GM23248 (cell line): ENCODE data around the gene CNTN4. TPM values are rescaled to one million over a fixed set of nuclear protein-coding genes. Genes with fewer than 3 reads are reported as not detected.

Experiments used
- DNase-seq: peaks from one replicate; pipeline ENCODE4 v3.0.0-alpha.2; 2015
- H2AFZ ChIP-seq: fragments of 200-600 bp; sonication (generic); 2 replicates; pipeline ENCODE4 v1.6.1; 2016; ENCODE audit warnings: antibody characterized with exemption
- H3F3A ChIP-seq: fragments of 200-600 bp; sonication (generic); 2 replicates; pipeline ENCODE4 v1.6.1; 2016; ENCODE audit warnings: mild to moderate bottlenecking, antibody characterized with exemption, mixed run types; ENCODE audit not compliant: insufficient read depth
- H3K27ac ChIP-seq: fragments of 200-600 bp; sonication (generic); 2 replicates; pipeline ENCODE4 v1.5.1; 2016; ENCODE audit warnings: mild to moderate bottlenecking
- H3K27me3 ChIP-seq: fragments of 200-600 bp; sonication (generic); replicated peaks from 2 replicates; pipeline ENCODE4 v1.6.1; 2016; ENCODE audit warnings: mild to moderate bottlenecking; ENCODE audit not compliant: insufficient read depth
- H3K36me3 ChIP-seq: fragments of 200-600 bp; sonication (generic); 2 replicates; pipeline ENCODE4 v1.6.1; 2016; ENCODE audit warnings: low read depth, mild to moderate bottlenecking
- H3K4me1 ChIP-seq: fragments of 200-600 bp; sonication (generic); 2 replicates; pipeline ENCODE4 v1.6.1; 2016; ENCODE audit warnings: mild to moderate bottlenecking; ENCODE audit not compliant: insufficient read depth
- H3K4me2 ChIP-seq: fragments of 200-600 bp; sonication (generic); one replicate; pipeline ENCODE4 v1.6.1; 2016; ENCODE audit warnings: mild to moderate bottlenecking; ENCODE audit not compliant: unreplicated experiment
- H3K4me3 ChIP-seq: fragments of 200-600 bp; sonication (generic); 2 replicates; pipeline ENCODE4 v1.5.1; 2016; ENCODE audit warnings: mild to moderate bottlenecking
- H3K79me2 ChIP-seq: fragments of 200-600 bp; sonication (generic); 2 replicates; pipeline ENCODE4 v1.6.1; 2016; ENCODE audit warnings: mild to moderate bottlenecking; ENCODE audit not compliant: insufficient read depth
- H3K9ac ChIP-seq: fragments of 200-600 bp; sonication (generic); 2 replicates; pipeline ENCODE4 v1.6.1; 2016; ENCODE audit warnings: mild to moderate bottlenecking
- H3K9me2 ChIP-seq: fragments of 200-600 bp; sonication (generic); 2 replicates; pipeline ENCODE4 v1.6.1; 2016; ENCODE audit warnings: mixed run types, mild to moderate bottlenecking, moderate library complexity; ENCODE audit not compliant: insufficient read depth
- H3K9me3 ChIP-seq: fragments of 200-600 bp; sonication (generic); one replicate; pipeline ENCODE4 v1.6.1; 2017; ENCODE audit warnings: low read depth
- H4K20me1 ChIP-seq: fragments of 200-600 bp; sonication (generic); 2 replicates; pipeline ENCODE4 v1.6.0; 2016; ENCODE audit not compliant: insufficient read depth
- EZH2 ChIP-seq: fragments of 200-600 bp; sonication (generic); IDR thresholded peaks from 2 replicates; pipeline ENCODE4 v1.6.1; 2018; ENCODE audit warnings: antibody characterized with exemption, mild to moderate bottlenecking; ENCODE audit not compliant: insufficient read depth, poor library complexity, severe bottlenecking
- EZH2phosphoT487 ChIP-seq: fragments of 200-600 bp; sonication (generic); IDR thresholded peaks from 2 replicates; pipeline ENCODE4 v1.6.1; 2018; ENCODE audit warnings: antibody characterized with exemption, moderate library complexity, mild to moderate bottlenecking, low read depth; ENCODE audit not compliant: insufficient read depth
- WGBS, 2 experiments: methylation state at CpG; one replicate each; pipeline ENCODE4 v1.1.6; 2015 to 2017; ENCODE audit warnings: low lambda C conversion rate in 2 of 2, low coverage in 1 of 2; ENCODE audit errors: missing lambda C conversion rate in 2 of 2; 5-methylcytosine and 5-hydroxymethylcytosine counted together
- in situ Hi-C: fragments of 300-500 bp; cut with MboI; formaldehyde crosslinking; loops from 2 replicates; pipeline ENCODE4 v1.15.0; 2020
- polyA plus RNA-seq: library from polyadenylated mRNA; unstranded; fragments of >200 nt; fragmentation: Nextera tagmentation; extraction: Ambion mirVana; gene quantifications from 2 replicates; pipeline ENCODE4 v1.2.1, GENCODE V29; 2016
- total RNA-seq: library from RNA; depleted of rRNA; stranded (reverse); fragments of >200 nt; shearing (Covaris generic); gene quantifications from 2 replicates; pipeline ENCODE4 v1.2.3, GENCODE V29; 2014

The CNTN4 gene
- total and polyA plus RNA-seq, 2 experiments from 2014 or later, result not detected

- H2AFZ ChIP-seq, result no peak overlapping the region
- H3K4me2 ChIP-seq, result no peak overlapping the region
- no peak overlapping the region for H3K9ac ChIP-seq
- WGBS, 2 experiments, result 10 to 14% methylated on average over 3 of the region's 3 CpGs
- H3K4me1 ChIP-seq, result no peaks in the 10 kb centered on the region
- in situ Hi-C loops, result no loop called here
- H3K4me3 ChIP-seq, result no peak overlapping the region
- no peaks in the 10 kb centered on the region for H3K79me2 ChIP-seq
- no peaks in the 10 kb centered on the region for H3F3A ChIP-seq
- H3K36me3 ChIP-seq, result no peaks in the 10 kb centered on the region
- no peaks in the 10 kb centered on the region for H4K20me1 ChIP-seq
- no peak for DNase-seq
- H3K9me2 ChIP-seq, result no peaks in the 10 kb centered on the region
- no peaks in the 10 kb centered on the region for H3K27me3 ChIP-seq
- TF ChIP-seq EZH2, result no peak
- TF ChIP-seq EZH2phosphoT487, result no peak
- H3K9me3 ChIP-seq, result no peaks in the 10 kb centered on the region
- H3K27ac ChIP-seq, result no peak overlapping the region
Measured at GRCh38 chr3:2870724-2871333, 772.2 kb downstream of the CNTN4 start.

- Histone ChIP-seq H3K9me2 (no peaks in the 10 kb centered on the region), H3K36me3 (no peaks in the 10 kb centered on the region), H3F3A (no peaks in the 10 kb centered on the region), H3K4me2 (no peak overlapping the region), H2AFZ (no peak overlapping the region), H3K27me3 (no peaks in the 10 kb centered on the region), H3K9me3 (no peaks in the 10 kb centered on the region), H3K9ac (no peak overlapping the region), H3K4me1 (no peaks in the 10 kb centered on the region), H4K20me1 (no peaks in the 10 kb centered on the region), H3K4me3 (no peak overlapping the region), H3K79me2 (no peaks in the 10 kb centered on the region), H3K27ac (no peak overlapping the region)
- no peak for DNase-seq
- TF ChIP-seq EZH2, result no peak
- TF ChIP-seq EZH2phosphoT487, result no peak
- in situ Hi-C loops, result no loop called here
- WGBS, 2 experiments, result 2 to 8% methylated on average over 2 of the region's 2 CpGs
Measured at GRCh38 chr3:2872884-2873283, 774.2 kb downstream of the CNTN4 start.

DNA sequence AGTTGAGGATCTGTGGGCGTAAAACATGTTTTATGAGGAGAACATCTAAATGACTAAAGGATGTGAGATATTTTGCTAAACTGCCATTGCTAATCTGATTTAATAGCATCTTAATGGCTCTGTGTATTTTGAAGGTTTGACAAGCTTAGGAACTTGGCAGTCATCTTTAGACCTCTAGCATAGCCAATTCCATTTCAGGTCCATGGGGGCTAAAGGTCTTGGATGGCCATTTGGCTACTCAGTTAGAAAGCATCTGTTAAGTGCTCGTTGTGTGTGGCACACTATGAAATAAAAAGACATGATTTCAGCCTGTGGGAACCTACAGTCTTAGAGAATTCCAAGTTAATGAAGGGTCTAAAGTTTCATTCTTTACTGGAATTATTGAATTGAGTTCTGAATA is 775.3 kb downstream of the CNTN4 start:
- DNase-seq, result no peak
- H3K9me2 ChIP-seq, result no peaks in the 10 kb centered on the region
- WGBS, 2 experiments, result 43 to 51% methylated on average over 2 of the region's 2 CpGs
- no peaks in the 10 kb centered on the region for H3K79me2 ChIP-seq
- no peaks in the 10 kb centered on the region for H3K36me3 ChIP-seq
- no peak overlapping the region for H3K9ac ChIP-seq
- H3K4me3 ChIP-seq, result no peak overlapping the region
- no peak overlapping the region for H3K27ac ChIP-seq
- TF ChIP-seq EZH2phosphoT487, result no peak
- TF ChIP-seq EZH2, result no peak
- no peak overlapping the region for H3K4me2 ChIP-seq
- H3F3A ChIP-seq, result no peaks in the 10 kb centered on the region
- no peaks in the 10 kb centered on the region for H3K27me3 ChIP-seq
- H2AFZ ChIP-seq, result no peak overlapping the region
- no peaks in the 10 kb centered on the region for H3K4me1 ChIP-seq
- in situ Hi-C loops, result no loop called here
- no peaks in the 10 kb centered on the region for H4K20me1 ChIP-seq
- no peaks in the 10 kb centered on the region for H3K9me3 ChIP-seq

DNA sequence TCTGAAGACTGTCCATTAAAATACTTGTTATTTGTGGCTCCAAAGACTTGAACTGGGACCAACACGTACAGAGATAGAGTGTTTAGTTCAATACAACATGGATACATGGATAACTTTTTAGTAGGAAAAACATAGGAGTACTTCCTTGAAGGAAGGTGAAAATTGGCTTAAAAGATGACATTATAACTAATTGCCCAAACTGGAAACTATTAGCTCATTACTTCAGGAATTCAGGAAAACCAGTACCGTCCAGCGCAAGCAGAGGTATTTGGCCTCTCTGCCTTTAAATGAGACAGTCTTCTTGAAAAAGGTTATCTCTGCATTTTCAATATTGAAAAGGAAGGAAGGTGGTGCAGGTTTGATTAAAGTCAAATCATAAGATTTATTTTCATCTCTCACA is 777.0 kb downstream of the CNTN4 start:
- 53 to 62% methylated on average over 3 of the region's 3 CpGs for WGBS, 2 experiments
- H3K4me2 ChIP-seq, result no peak overlapping the region
- H3K4me3 ChIP-seq, result no peak overlapping the region
- no peaks in the 10 kb centered on the region for H3K36me3 ChIP-seq
- DNase-seq, result no peak
- no peak overlapping the region for H3K27ac ChIP-seq
- no peaks in the 10 kb centered on the region for H3K79me2 ChIP-seq
- no peaks in the 10 kb centered on the region for H3K27me3 ChIP-seq
- H3K4me1 ChIP-seq, result no peaks in the 10 kb centered on the region
- H2AFZ ChIP-seq, result no peak overlapping the region
- no peaks in the 10 kb centered on the region for H3F3A ChIP-seq
- TF ChIP-seq EZH2 (no peak), EZH2phosphoT487 (no peak)
- no peaks in the 10 kb centered on the region for H4K20me1 ChIP-seq
- H3K9me3 ChIP-seq, result no peaks in the 10 kb centered on the region
- no peaks in the 10 kb centered on the region for H3K9me2 ChIP-seq
- H3K9ac ChIP-seq, result no peak overlapping the region
- in situ Hi-C loops, result no loop called here

DNA sequence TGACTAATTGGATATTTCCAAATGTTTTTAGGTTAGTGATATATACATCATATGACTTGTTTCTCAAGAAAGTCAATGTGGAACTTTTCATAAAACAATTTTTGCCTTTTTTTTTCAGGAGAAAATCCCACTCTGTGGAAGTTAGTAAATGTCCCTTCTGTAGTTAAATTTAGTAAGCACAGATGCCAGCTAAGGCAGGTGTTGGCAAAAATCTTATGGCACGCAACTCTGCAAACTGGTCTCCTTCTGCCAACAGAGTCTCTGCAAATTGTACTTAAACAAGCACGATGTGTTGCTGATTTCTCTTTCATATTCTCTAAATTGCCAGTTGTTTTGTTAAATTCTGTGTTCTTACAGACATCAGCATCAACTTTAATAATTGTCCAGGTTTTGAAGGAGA is 777.7 kb downstream of the CNTN4 start:
- no peak for TF ChIP-seq EZH2
- TF ChIP-seq EZH2phosphoT487, result no peak
- Histone ChIP-seq H3K36me3 (no peaks in the 10 kb centered on the region), H3F3A (no peaks in the 10 kb centered on the region), H4K20me1 (no peaks in the 10 kb centered on the region), H3K27ac (no peak overlapping the region), H3K4me2 (no peak overlapping the region), H2AFZ (no peak overlapping the region), H3K27me3 (no peaks in the 10 kb centered on the region), H3K9me3 (no peaks in the 10 kb centered on the region), H3K9me2 (no peaks in the 10 kb centered on the region), H3K4me1 (no peaks in the 10 kb centered on the region), H3K79me2 (no peaks in the 10 kb centered on the region), H3K9ac (no peak overlapping the region), H3K4me3 (no peak overlapping the region)
- WGBS, 2 experiments, result 31 to 35% methylated on average over 2 of the region's 2 CpGs
- in situ Hi-C loops, result no loop called here
- DNase-seq, result no peak
